ENCODE measurements around the gene RUNDC1. TPM values are rescaled to one million over a fixed set of nuclear protein-coding genes. Genes with fewer than 3 reads are reported as not detected.
A peak's percentile ranks its signal among the peaks of the same experiment; 100 is the strongest.
"Not testable (repeated sequence)": the region's sequence is repeated elsewhere in the genome, so short reads cannot be mapped to it uniquely, and the experiment has no call there.

The RUNDC1 gene
- total RNA-seq, 1 experiment from 2014 or later = 13.4 TPM

DNA sequence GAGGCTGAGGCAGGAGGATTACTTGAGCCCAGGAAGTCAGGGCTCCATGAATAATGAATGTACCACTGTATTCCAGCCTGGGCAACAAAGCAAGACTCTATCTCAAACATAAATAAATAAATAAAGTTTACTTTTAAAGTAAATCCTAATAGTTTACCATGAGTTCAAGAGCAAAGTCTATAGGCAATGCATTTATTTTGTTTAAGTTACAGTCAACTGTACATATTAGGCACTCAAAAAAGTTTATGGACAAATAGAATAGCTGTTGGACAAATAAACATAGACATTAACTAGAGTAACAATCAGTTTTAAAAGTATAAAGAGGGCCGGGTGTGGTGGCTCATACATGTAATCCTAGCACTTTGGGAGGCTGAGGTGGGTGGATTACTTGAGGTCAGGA lies 12.4 kb upstream of the RUNDC1 start:
- CTCF ChIA-PET = interaction anchor here (0.6 to 1.3 kb wide), 4 partner anchors 12 to 250 kb away, joined by 3 to 6 read pairs (median 4); partner anchors contain the start of gene PTGES3L
- no peak for DNase-seq (ENCODE audit: unreplicated experiment)
- intact Hi-C loops (cut with micrococcal nuclease) = no loop called here
- POLR2A ChIA-PET = interaction anchor here (0.7 to 2.1 kb wide), 5 partner anchors 11 to 156 kb away, joined by 3 to 15 read pairs (median 4); partner anchors contain the start of genes PTGES3L, RPL27 and RUNDC1
- H3K4me1 Mint-ChIP-seq (ENCODE audit: insufficient read depth, unreplicated experiment) = peaks cover 10% of the 10 kb centered on the region
- H3K9me3 Mint-ChIP-seq (ENCODE audit: unreplicated experiment) = no peaks in the 10 kb centered on the region
- BruUV-seq (replicated peaks) = no TSS peak
- peaks cover 14% of the 10 kb centered on the region for H3K36me3 Mint-ChIP-seq (ENCODE audit: insufficient read depth, unreplicated experiment)
- peak overlapping the region; percentile 64 for H3K27ac Mint-ChIP-seq (ENCODE audit: low read depth, unreplicated experiment)
- H3K4me3 Mint-ChIP-seq (ENCODE audit: unreplicated experiment) = no peak overlapping the region
- TF ChIP-seq CTCF (IDR thresholded peaks at IDR 0.05; ENCODE audit: unreplicated experiment) = no peak
- H3K27me3 Mint-ChIP-seq (ENCODE audit: insufficient read depth, unreplicated experiment) = no peaks in the 10 kb centered on the region

GRCh38 chr17:42969001-42969581 lies 11.3 kb upstream of the RUNDC1 start:
- TF ChIP-seq CTCF (IDR thresholded peaks at IDR 0.05; ENCODE audit: unreplicated experiment) = no peak

GRCh38 chr17:42971589-42971988 lies 8.8 kb upstream of the RUNDC1 start:
- no peak for DNase-seq (ENCODE audit: unreplicated experiment)
- H3K27ac Mint-ChIP-seq (ENCODE audit: low read depth, unreplicated experiment) = no peak overlapping the region
- POLR2A ChIA-PET = interaction anchor here (0.6 kb wide), 1 partner anchor 152 kb away, joined by 5 read pairs; no protein-coding TSS in a partner anchor
- BruUV-seq (replicated peaks) = no TSS peak
- TF ChIP-seq CTCF (IDR thresholded peaks at IDR 0.05; ENCODE audit: unreplicated experiment) = no peak
- no peaks in the 10 kb centered on the region for H3K36me3 Mint-ChIP-seq (ENCODE audit: insufficient read depth, unreplicated experiment)
- CTCF ChIA-PET = interaction anchor here (0.6 to 1.0 kb wide), 2 partner anchors 148 to 248 kb away, joined by 3 to 5 read pairs; partner anchors contain the start of gene BECN1
- intact Hi-C loops (cut with micrococcal nuclease) = no loop called here
- no peaks in the 10 kb centered on the region for H3K27me3 Mint-ChIP-seq (ENCODE audit: insufficient read depth, unreplicated experiment)
- H3K4me1 Mint-ChIP-seq (ENCODE audit: insufficient read depth, unreplicated experiment) = peaks cover 4% of the 10 kb centered on the region
- H3K4me3 Mint-ChIP-seq (ENCODE audit: unreplicated experiment) = no peak overlapping the region
- no peaks in the 10 kb centered on the region for H3K9me3 Mint-ChIP-seq (ENCODE audit: unreplicated experiment)

More at GRCh38 chr17:42969001-42969581, 11.3 kb upstream of the RUNDC1 start:
- ChIA-PET POLR2A (interaction anchor here (0.6 to 2.1 kb wide), 5 partner anchors 9 to 155 kb away, joined by 3 to 15 read pairs (median 5); partner anchors contain the start of genes PTGES3L, RPL27 and RUNDC1), CTCF (interaction anchor here (0.6 to 1.3 kb wide), 5 partner anchors 10 to 126 kb away, joined by 3 to 7 read pairs (median 4); partner anchors contain the start of gene PTGES3L)
- H3K9me3 Mint-ChIP-seq (ENCODE audit: unreplicated experiment) = no peaks in the 10 kb centered on the region
- DNase-seq (ENCODE audit: unreplicated experiment) = peak; percentile 21
- no peak overlapping the region for H3K4me3 Mint-ChIP-seq (ENCODE audit: unreplicated experiment)
- H3K36me3 Mint-ChIP-seq (ENCODE audit: insufficient read depth, unreplicated experiment) = peaks cover 6% of the 10 kb centered on the region
- intact Hi-C loops (cut with micrococcal nuclease) = no loop called here
- BruUV-seq (replicated peaks) = no TSS peak
- H3K27ac Mint-ChIP-seq (ENCODE audit: low read depth, unreplicated experiment) = peak overlapping the region; percentile 64
- no peaks in the 10 kb centered on the region for H3K27me3 Mint-ChIP-seq (ENCODE audit: insufficient read depth, unreplicated experiment)
- peaks cover 4% of the 10 kb centered on the region for H3K4me1 Mint-ChIP-seq (ENCODE audit: insufficient read depth, unreplicated experiment)

DNA sequence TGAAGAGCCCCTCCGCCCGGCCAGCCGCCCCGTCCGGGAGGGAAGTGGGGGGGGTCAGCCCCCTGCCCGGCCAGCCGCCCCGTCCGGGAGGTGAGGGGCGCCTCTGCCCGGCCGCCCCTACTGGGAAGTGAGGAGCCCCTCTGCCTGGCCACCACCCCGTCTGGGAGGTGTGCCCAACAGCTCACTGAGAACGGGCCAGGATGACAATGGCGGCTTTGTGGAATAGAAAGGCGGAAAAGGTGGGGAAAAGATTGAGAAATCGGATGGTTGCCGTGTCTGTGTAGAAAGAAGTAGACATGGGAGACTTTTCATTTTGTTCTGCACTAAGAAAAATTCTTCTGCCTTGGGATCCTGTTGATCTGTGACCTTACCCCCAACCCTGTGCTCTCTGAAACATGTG lies 7.0 kb upstream of the RUNDC1 start:
- H3K4me3 Mint-ChIP-seq (ENCODE audit: unreplicated experiment); intact Hi-C loops (cut with micrococcal nuclease): not testable (repeated sequence)

More for the DNA sequence above, 7.0 kb upstream of the RUNDC1 start:
- DNase-seq (ENCODE audit: unreplicated experiment); H3K36me3 Mint-ChIP-seq (ENCODE audit: insufficient read depth, unreplicated experiment); BruUV-seq (replicated peaks); H3K4me1 Mint-ChIP-seq (ENCODE audit: insufficient read depth, unreplicated experiment); H3K27me3 Mint-ChIP-seq (ENCODE audit: insufficient read depth, unreplicated experiment); POLR2A ChIA-PET; H3K27ac Mint-ChIP-seq (ENCODE audit: low read depth, unreplicated experiment); CTCF ChIA-PET; H3K9me3 Mint-ChIP-seq (ENCODE audit: unreplicated experiment): not testable (repeated sequence)
